Lower leg skin (tissue), 4 donors: Measurements from ENCODE around the gene SLC35G2. TPM values are rescaled to one million over a fixed set of nuclear protein-coding genes. Genes with fewer than 3 reads are reported as not detected.

ENCODE experiments used
- DNase-seq, 2 donors: peaks; one replicate each; pipeline ENCODE4 v3.0.0-alpha.2; 2019; ENCODE audit warnings: low spot score in 2 of 2
- H3K4me3 ChIP-seq: fragments of 200-600 bp; sonication (generic); 2 replicates; pipeline ENCODE4 v1.5.1; 2017; ENCODE audit warnings: mild to moderate bottlenecking, low read depth; ENCODE audit not compliant: poor library complexity, severe bottlenecking
- CTCF ChIP-seq, 3 donors: fragments of 450-650 bp; IDR thresholded peaks; one replicate each; pipeline ENCODE4 v1.5.1; 2016; ENCODE audit warnings: antibody characterized with exemption in 3 of 3, mild to moderate bottlenecking in 3 of 3, moderate library complexity in 2 of 3
- POLR2A ChIP-seq, 2 donors: fragments of 450-650 bp; IDR thresholded peaks; one replicate each; pipeline ENCODE4 v1.6.1; 2016 to 2017; ENCODE audit warnings: antibody characterized with exemption in 2 of 2, mild to moderate bottlenecking in 1 of 2, moderate library complexity in 1 of 2
- WGBS, 2 donors: methylation state at CpG; one replicate each; pipeline ENCODE4 v1.1.5; 2018; 5-methylcytosine and 5-hydroxymethylcytosine counted together
- intact Hi-C: fragments of 100-400 bp; cut with DNase I; formaldehyde crosslinking; loops from one replicate; pipeline ENCODE4 v1.15.0; 2023; ENCODE audit warnings: low total_unique reads
- total RNA-seq, 4 donors: library from RNA; depleted of rRNA; stranded (reverse); fragments of >200 nt; gene quantifications; one replicate each; pipeline ENCODE4 v1.1.0, GENCODE V29; 2016

SLC35G2 gene
- total RNA-seq = 1 to 10 TPM; 1.6 to 4.1 (median 2.6) TPM

- 5 to 24% methylated on average over 12 to 31 of the region's 60 CpGs for WGBS, 2 donors
- intact Hi-C loops = no loop called here
- peak; percentile 18 to 87 for DNase-seq
- H3K4me3 ChIP-seq = peak within 1 kb of the TSS; percentile 66
- TF ChIP-seq CTCF (IDR thresholded peaks at IDR 0.05) = no peak
These were observed at the start of gene SLC35G2 for GRCh38 chr3:136818769-136819391. Gene SLC35G2 (plus strand): TSS chr3:136819126. CDS start chr3:136854461, 35,335 bp downstream.

GRCh38 chr3:136772709-136773108 is 46.2 kb upstream of the SLC35G2 start:
- TF ChIP-seq POLR2A (IDR thresholded peaks at IDR 0.05) = no peak
- TF ChIP-seq CTCF (IDR thresholded peaks at IDR 0.05) = no peak
- intact Hi-C loops = no loop called here
- 36 to 55% methylated on average over 1 of the region's 1 CpG for whole genome bisulfite sequencing, 2 donors
- no peak for DNase-seq
- no peak overlapping the region for H3K4me3 ChIP-seq

- TF ChIP-seq POLR2A (IDR thresholded peaks at IDR 0.05) (no peak), CTCF (IDR thresholded peaks at IDR 0.05) (no peak)
- WGBS, 2 donors = 66 to 67% methylated on average over 4 of the region's 4 CpGs
- no peak for DNase-seq
- intact Hi-C loops = no loop called here
- no peak overlapping the region for H3K4me3 ChIP-seq
These were observed 40.1 kb upstream of the SLC35G2 start for GRCh38 chr3:136778865-136779264.

GRCh38 chr3:136780741-136781140 is 38.2 kb upstream of the SLC35G2 start:
- no peak overlapping the region for H3K4me3 ChIP-seq
- WGBS, 2 donors = 88 to 92% methylated on average over 4 of the region's 4 CpGs
- DNase-seq = no peak
- intact Hi-C loops = no loop called here
- TF ChIP-seq CTCF (IDR thresholded peaks at IDR 0.05) = no peak
- no peak for TF ChIP-seq POLR2A (IDR thresholded peaks at IDR 0.05)

GRCh38 chr3:136783708-136784191 is 35.2 kb upstream of the SLC35G2 start:
- H3K4me3 ChIP-seq = no peak overlapping the region
- intact Hi-C loops = no loop called here
- no peak for TF ChIP-seq CTCF (IDR thresholded peaks at IDR 0.05)
- no peak for TF ChIP-seq POLR2A (IDR thresholded peaks at IDR 0.05)
- WGBS, 2 donors = 60 to 69% methylated on average over 5 of the region's 5 CpGs
- DNase-seq = no peak

GRCh38 chr3:136787349-136787748 is 31.6 kb upstream of the SLC35G2 start:
- no peak for TF ChIP-seq POLR2A (IDR thresholded peaks at IDR 0.05)
- TF ChIP-seq CTCF (IDR thresholded peaks at IDR 0.05) = no peak
- no peak overlapping the region for H3K4me3 ChIP-seq
- 24 to 34% methylated on average over 2 of the region's 2 CpGs for WGBS, 2 donors
- intact Hi-C loops = no loop called here
- no peak for DNase-seq
